GM12878 (cell line): ENCODE measurements around the gene CSF2. TPM values are rescaled to one million over a fixed set of nuclear protein-coding genes. Genes with fewer than 3 reads are reported as not detected.

Experiments
- ATAC-seq: fragments of 200-7000 bp; cut with Tn5 transposase; 3 replicates; pipeline ENCODE4 v1.9.1; 2020; ENCODE audit warnings: mild to moderate bottlenecking, moderate library complexity
- BruUV-seq: library from RNA; stranded (reverse); fragments of 400-500 nt; replicated peaks from 2 replicates; lab custom pipeline; 2021; lab: Mats Ljungman, UMichigan
- CTCF ChIA-PET: fragments of 300-600 bp; sonication (Branson Sonifier 250); formaldehyde crosslinking; extraction: SDS; loops from one replicate; lab custom pipeline; 2021; ENCODE audit warnings: inconsistent platforms; lab: Yijun Ruan, JAX
- POLR2A ChIA-PET: fragments of 350-600 bp; formaldehyde crosslinking; extraction: SDS; loops from one replicate; lab custom pipeline; 2021; ENCODE audit warnings: inconsistent platforms; lab: Charles Lee
- RAD21 ChIA-PET: fragments of 300-600 bp; sonication (Branson Sonifier 250); formaldehyde crosslinking; loops from one replicate; lab custom pipeline; 2023; ENCODE audit warnings: antibody characterized with exemption; ENCODE audit not compliant: unreplicated experiment; lab: Charles Lee
- SMC1A ChIA-PET: fragments of 300-600 bp; sonication (Branson Sonifier 250); formaldehyde crosslinking; loops from one replicate; lab custom pipeline; 2023; ENCODE audit not compliant: unreplicated experiment, uncharacterized antibody; lab: Charles Lee
- DNase-seq: peaks from one replicate; pipeline ENCODE4 v3.0.0-alpha.2; 2011; ENCODE audit warnings: low read depth, low spot score
- FAIRE-seq: peaks from 3 replicates; lab custom pipeline; 2011; peaks lifted over from hg19 to GRCh38; lab: Jason Lieb, UNC
- H2AFZ ChIP-seq: 2 replicates; pipeline ENCODE4 v1.6.0; 2011; ENCODE audit warnings: low read depth, low read length, control low read depth; ENCODE audit not compliant: control insufficient read depth
- H3K27ac ChIP-seq: 2 replicates; pipeline ENCODE4 v1.5.1; 2011; ENCODE audit warnings: control low read depth; ENCODE audit not compliant: control insufficient read depth, insufficient read depth
- H3K27me3 ChIP-seq, 2 experiments: replicated peaks in 1 of 2; 2 replicates each; pipeline versions ENCODE4 v1.6.0 to v1.6.1; 2011; ENCODE audit warnings: low read length in 1 of 2; ENCODE audit not compliant: control insufficient read depth in 2 of 2, insufficient read depth in 2 of 2
- H3K36me3 ChIP-seq, 2 experiments: 2 replicates each; pipeline ENCODE4 v1.5.1; 2011; ENCODE audit warnings: low read length in 1 of 2; ENCODE audit not compliant: control insufficient read depth in 2 of 2, insufficient read depth in 2 of 2
- H3K4me1 ChIP-seq: 2 replicates; pipeline ENCODE4 v1.6.1; 2011; ENCODE audit warnings: mild to moderate bottlenecking, low read length, moderate library complexity, mixed read lengths; ENCODE audit not compliant: control insufficient read depth, insufficient read depth
- H3K4me2 ChIP-seq: 2 replicates; pipeline ENCODE4 v1.6.0; 2011; ENCODE audit warnings: control low read depth; ENCODE audit not compliant: control insufficient read depth, insufficient read depth
- H3K4me3 ChIP-seq: fragments of 200-600 bp; sonication (generic); 2 replicates; pipeline ENCODE4 v1.5.1; 2016
- H3K79me2 ChIP-seq: 2 replicates; pipeline ENCODE4 v1.6.0; 2011; ENCODE audit warnings: low read length; ENCODE audit not compliant: control insufficient read depth, insufficient read depth
- H3K9ac ChIP-seq: 2 replicates; pipeline ENCODE4 v1.8.0; 2011; ENCODE audit warnings: low read length, control low read depth, mixed read lengths; ENCODE audit not compliant: control insufficient read depth, insufficient read depth
- H3K9me3 ChIP-seq: replicated peaks from 3 replicates; pipeline ENCODE4 v1.5.1; 2011; ENCODE audit warnings: mild to moderate bottlenecking, low read length; ENCODE audit not compliant: control insufficient read depth, insufficient read depth
- H4K20me1 ChIP-seq: 2 replicates; pipeline ENCODE4 v1.6.0; 2011; ENCODE audit not compliant: control insufficient read depth, insufficient read depth
- RUNX3 ChIP-seq: IDR thresholded peaks from 2 replicates; pipeline ENCODE4 v1.6.1; 2012; ENCODE audit warnings: low read length, inconsistent platforms
- SKIL ChIP-seq: fragments of 450-650 bp; IDR thresholded peaks from 2 replicates; pipeline ENCODE4 v1.6.1; 2017; ENCODE audit warnings: mild to moderate bottlenecking, low read depth, inconsistent platforms; ENCODE audit not compliant: poor library complexity, severe bottlenecking
- YY1 ChIP-seq: IDR thresholded peaks from 2 replicates; pipeline ENCODE4 v1.6.1; 2011; ENCODE audit warnings: low read depth, mild to moderate bottlenecking, low read length
- ZBTB40 ChIP-seq: fragments of 450-650 bp; IDR thresholded peaks from 2 replicates; pipeline ENCODE4 v1.6.1; 2016; ENCODE audit warnings: mild to moderate bottlenecking, moderate library complexity, borderline replicate concordance
- ZZZ3 ChIP-seq: IDR thresholded peaks from 2 replicates; pipeline ENCODE4 v1.6.1; 2011; ENCODE audit warnings: low read depth; ENCODE audit not compliant: control insufficient read depth, insufficient read length
- WGBS: methylation state at CpG from one replicate; pipeline ENCODE4 v1.1.6; 2016; ENCODE audit warnings: low lambda C conversion rate; ENCODE audit not compliant: insufficient replicate concordance, insufficient coverage; ENCODE audit errors: missing lambda C conversion rate; 5-methylcytosine and 5-hydroxymethylcytosine counted together
- in situ Hi-C: fragments of 300-500 bp; cut with MboI; formaldehyde crosslinking; loops from 9 replicates; pipeline ENCODE4 v1.14.3; 2018; ENCODE audit warnings: mixed read lengths
- intact Hi-C: fragments of 100-400 bp; cut with micrococcal nuclease; formaldehyde crosslinking; loops from one replicate; pipeline ENCODE4 v1.14.2; 2022; ENCODE audit not compliant: unreplicated experiment
- polyA plus RNA-seq, 11 experiments: library from polyadenylated mRNA; depleted of rRNA in 4 of 11; unstranded in 6 of 11; stranded (reverse) in 5 of 11; fragments of >200 nt; fragmentation: Nextera tagmentation in 4 of 11; fragmentation: Illumina TruSeq in 1 of 11; extraction: Ambion mirVana in 4 of 11; extraction: Trizol in 1 of 11; gene quantifications; 1 replicate in 1 of 11; 2 replicates in 10 of 11; pipeline versions ENCODE4 v1.2.1 to v1.2.3, GENCODE V29; 2011 to 2016; ENCODE audit warnings: inconsistent platforms in 2 of 11, missing spikeins in 2 of 11, low read depth in 1 of 11
- total RNA-seq, 4 experiments: library from RNA; depleted of rRNA in 3 of 4; stranded (reverse); fragments of >200 nt in 3 of 4; fragmentation: Illumina TruSeq in 1 of 4; extraction: Trizol in 1 of 4; gene quantifications; 2 replicates each; pipeline versions ENCODE4 v1.2.1 to v1.2.3, GENCODE V29; 2013 to 2021

Gene CSF2
- total and polyA plus RNA-seq, 10 of the 15 experiments (the other 5 are each of a cell fraction or from before 2014, with no cell fraction given): 0.15 to 2.0 (median 0.69) TPM; not detected in 2

- H3K4me1 ChIP-seq: no peaks in the 10 kb centered on the region
- DNase-seq (no peak), FAIRE-seq (no peak)
- POLR2A ChIA-PET: no interaction called here
- no peak overlapping the region for H3K27ac ChIP-seq
- no peaks in the 10 kb centered on the region for H3K9me3 ChIP-seq
- intact Hi-C loops: no loop called here
- H3K9ac ChIP-seq: no peak overlapping the region
- no peaks in the 10 kb centered on the region; a peak in 1 of 4 replicates for H3K27me3 ChIP-seq
- H2AFZ ChIP-seq: no peak overlapping the region
- TF ChIP-seq ZZZ3 (no peak), SKIL (no peak), RUNX3 (peak; percentile 52), YY1 (0 out of 2 replicates have a peak, but pooled peaks have one; percentile 38), ZBTB40 (no peak)
- TF ChIP-seq, all 136 proteins: peak for 2
- Histone ChIP-seq H3K4me3 (no peak overlapping the region), H3K79me2 (no peaks in the 10 kb centered on the region), H3K4me2 (no peak overlapping the region), H4K20me1 (no peaks in the 10 kb centered on the region), H3K36me3 (no peaks in the 10 kb centered on the region)
- ChIA-PET RAD21 (no interaction called here), CTCF (no interaction called here), SMC1A (no interaction called here)
- ATAC-seq: peak; percentile 56
- no TSS peak for BruUV-seq
- 49% methylated on average over 4 of the region's 4 CpGs for WGBS
- in situ Hi-C loops: no loop called here
Observed at GRCh38 chr5:132083071-132083678, 9.6 kb downstream of the CSF2 start.
